ENCODE data around the gene MARS1. TPM values are rescaled to one million over a fixed set of nuclear protein-coding genes. Genes with fewer than 3 reads are reported as not detected.

Gene MARS1
- total and polyA plus RNA-seq, 2 donors from 2014 or later, result 62.8 to 158 TPM

- Histone ChIP-seq H3K4me3 (ENCODE audit: low read length in 3 of 3) (peak within 1 kb of the TSS in 2 of 3 donors; percentile 14 to 52), H3K27me3 (ENCODE audit: control insufficient read depth, insufficient read depth, low read length) (peaks cover 17% of the 10 kb centered on the region), H3K4me1 (ENCODE audit: control insufficient read depth in 2 of 3, insufficient read depth in 2 of 3, low read depth in 1 of 3, low read length in 3 of 3) (peaks cover 0 to 14% (median 14%) of the 10 kb centered on the region in 3 donors), H3K27ac (ENCODE audit: low read depth in 2 of 2, low read length in 2 of 2) (no peak within 1 kb of the TSS), H3K9me3 (ENCODE audit: control insufficient read depth in 2 of 3, insufficient read depth in 1 of 3, low read length in 3 of 3) (no peaks in the 10 kb centered on the region), H3K36me3 (ENCODE audit: control insufficient read depth in 2 of 3, insufficient read depth in 3 of 3, low read length in 3 of 3) (no peaks in the 10 kb centered on the region), H3K9ac (ENCODE audit: low read length in 3 of 3) (peak within 1 kb of the TSS in 1 of 3 donors; percentile 54)
- FAIRE-seq, result no peak
- TF ChIP-seq CTCF (IDR thresholded peaks at IDR 0.05; ENCODE audit: borderline replicate concordance, extremely low read depth, insufficient read depth), result no peak
- DNase-seq, result peak; percentile 33 to 77 (median 47)
- intact Hi-C loops (cut with DNase I), result no loop called here
Observed at GRCh38 chr12:57549909-57550640, 62.2 kb downstream of the MARS1 start, which contains the start of gene KIF5A. KIF5A (plus strand) TSS chr12:57550044; CDS start chr12:57550272, 228 bp downstream.

- intact Hi-C loops (cut with DNase I), result no loop called here
- FAIRE-seq, result no peak
- Histone ChIP-seq H3K27ac (ENCODE audit: low read depth in 2 of 2, low read length in 2 of 2) (no peak overlapping the region), H3K27me3 (ENCODE audit: control insufficient read depth, insufficient read depth, low read length) (peaks cover 17% of the 10 kb centered on the region), H3K4me1 (ENCODE audit: control insufficient read depth in 2 of 3, insufficient read depth in 2 of 3, low read depth in 1 of 3, low read length in 3 of 3) (peaks cover 0 to 11% (median 6%) of the 10 kb centered on the region in 3 donors), H3K36me3 (ENCODE audit: control insufficient read depth in 2 of 3, insufficient read depth in 3 of 3, low read length in 3 of 3) (no peaks in the 10 kb centered on the region), H3K4me3 (ENCODE audit: low read length in 3 of 3) (no peak overlapping the region), H3K9ac (ENCODE audit: low read length in 3 of 3) (no peak overlapping the region), H3K9me3 (ENCODE audit: control insufficient read depth in 2 of 3, insufficient read depth in 1 of 3, low read length in 3 of 3) (no peaks in the 10 kb centered on the region)
- DNase-seq, result no peak
- TF ChIP-seq CTCF (IDR thresholded peaks at IDR 0.05; ENCODE audit: borderline replicate concordance, extremely low read depth, insufficient read depth), result no peak
Observed at GRCh38 chr12:57550641-57551549, 63.0 kb downstream of the MARS1 start.

GRCh38 chr12:57551637-57552305 is 63.9 kb downstream of the MARS1 start:
- no peak for DNase-seq
- FAIRE-seq, result no peak
- peaks cover 0 to 5% (median 0%) of the 10 kb centered on the region in 3 donors for H3K4me1 ChIP-seq (ENCODE audit: control insufficient read depth in 2 of 3, insufficient read depth in 2 of 3, low read depth in 1 of 3, low read length in 3 of 3)
- no peak overlapping the region for H3K9ac ChIP-seq (ENCODE audit: low read length in 3 of 3)
- intact Hi-C loops (cut with DNase I), result no loop called here
- peaks cover 17% of the 10 kb centered on the region for H3K27me3 ChIP-seq (ENCODE audit: control insufficient read depth, insufficient read depth, low read length)
- H3K4me3 ChIP-seq (ENCODE audit: low read length in 3 of 3), result no peak overlapping the region
- H3K27ac ChIP-seq (ENCODE audit: low read depth in 2 of 2, low read length in 2 of 2), result no peak overlapping the region
- no peaks in the 10 kb centered on the region for H3K9me3 ChIP-seq (ENCODE audit: control insufficient read depth in 2 of 3, insufficient read depth in 1 of 3, low read length in 3 of 3)
- H3K36me3 ChIP-seq (ENCODE audit: control insufficient read depth in 2 of 3, insufficient read depth in 3 of 3, low read length in 3 of 3), result no peaks in the 10 kb centered on the region
- TF ChIP-seq CTCF (IDR thresholded peaks at IDR 0.05; ENCODE audit: borderline replicate concordance, extremely low read depth, insufficient read depth), result no peak

All from kidney (tissue), 14 donors.